ENCODE data around the gene PUS7L.

Gene PUS7L

DNA sequence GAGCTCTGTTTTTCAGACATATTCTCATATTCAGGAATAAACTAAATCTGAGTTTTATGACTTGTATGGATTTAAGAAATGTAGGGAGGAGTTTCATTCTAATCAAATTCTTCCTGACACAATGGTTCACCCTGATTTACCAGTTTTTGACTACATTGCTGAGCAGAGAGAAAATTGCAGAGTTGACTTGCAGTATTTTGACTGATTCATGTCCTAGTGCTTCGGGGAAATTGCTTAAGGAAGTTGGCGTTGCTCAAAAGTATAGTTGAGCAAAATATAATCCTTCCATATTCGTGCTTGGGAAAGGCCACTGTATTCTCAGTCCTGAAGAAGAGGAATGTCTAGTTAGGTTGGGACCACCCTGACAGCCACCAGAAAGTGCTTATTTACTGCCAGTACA, 48.8 kb upstream of the PUS7L start:
- H3K27ac ChIP-seq (ENCODE audit: extremely low read depth, low read depth, low read length): no peak overlapping the region
- ChIA-PET POLR2A (interaction anchor here (2.7 kb wide), 1 partner anchor 27 kb away, joined by 19 read pairs; the partner anchor contains the start of gene TMEM117), CTCF (interaction anchor here (0.8 to 1.7 kb wide), 3 partner anchors 11 to 76 kb away, joined by 3 to 7 read pairs (median 4); no protein-coding TSS in a partner anchor)
- peaks cover 4% of the 10 kb centered on the region for H3K4me1 ChIP-seq (ENCODE audit: control insufficient read depth, insufficient read depth, low read length)
- TF ChIP-seq ZNF302 (tag by site-specific recombination; IDR thresholded peaks at IDR 0.05; ENCODE audit: low read depth) (no peak), ZNF366 (tag by site-specific recombination; conservative IDR thresholded peaks at IDR 0.05) (no peak), ZSCAN23 (tag by site-specific recombination; IDR thresholded peaks at IDR 0.05) (no peak), ZNF596 (tag by site-specific recombination; IDR thresholded peaks at IDR 0.05) (no peak), KLF16 (tag by site-specific recombination; IDR thresholded peaks at IDR 0.05) (no peak), ZBTB8A (tag by site-specific recombination; IDR thresholded peaks at IDR 0.05) (no peak), ZNF114 (tag by site-specific recombination; IDR thresholded peaks at IDR 0.05) (no peak), ZNF529 (tag by site-specific recombination; IDR thresholded peaks at IDR 0.05; ENCODE audit: insufficient replicate concordance) (no peak), ZNF843 (tag by site-specific recombination; IDR thresholded peaks at IDR 0.05) (no peak), ZBTB7A (tag by site-specific recombination; IDR thresholded peaks at IDR 0.05; ENCODE audit: low read depth) (no peak)
- TF ChIP-seq, protein P1, sequence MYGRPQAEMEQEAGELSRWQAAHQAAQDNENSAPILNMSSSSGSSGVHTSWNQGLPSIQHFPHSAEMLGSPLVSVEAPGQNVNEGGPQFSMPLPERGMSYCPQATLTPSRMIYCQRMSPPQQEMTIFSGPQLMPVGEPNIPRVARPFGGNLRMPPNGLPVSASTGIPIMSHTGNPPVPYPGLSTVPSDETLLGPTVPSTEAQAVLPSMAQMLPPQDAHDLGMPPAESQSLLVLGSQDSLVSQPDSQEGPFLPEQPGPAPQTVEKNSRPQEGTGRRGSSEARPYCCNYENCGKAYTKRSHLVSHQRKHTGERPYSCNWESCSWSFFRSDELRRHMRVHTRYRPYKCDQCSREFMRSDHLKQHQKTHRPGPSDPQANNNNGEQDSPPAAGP (tag by site-specific recombination; IDR thresholded peaks at IDR 0.05): no peak
- TF ChIP-seq, protein P2, sequence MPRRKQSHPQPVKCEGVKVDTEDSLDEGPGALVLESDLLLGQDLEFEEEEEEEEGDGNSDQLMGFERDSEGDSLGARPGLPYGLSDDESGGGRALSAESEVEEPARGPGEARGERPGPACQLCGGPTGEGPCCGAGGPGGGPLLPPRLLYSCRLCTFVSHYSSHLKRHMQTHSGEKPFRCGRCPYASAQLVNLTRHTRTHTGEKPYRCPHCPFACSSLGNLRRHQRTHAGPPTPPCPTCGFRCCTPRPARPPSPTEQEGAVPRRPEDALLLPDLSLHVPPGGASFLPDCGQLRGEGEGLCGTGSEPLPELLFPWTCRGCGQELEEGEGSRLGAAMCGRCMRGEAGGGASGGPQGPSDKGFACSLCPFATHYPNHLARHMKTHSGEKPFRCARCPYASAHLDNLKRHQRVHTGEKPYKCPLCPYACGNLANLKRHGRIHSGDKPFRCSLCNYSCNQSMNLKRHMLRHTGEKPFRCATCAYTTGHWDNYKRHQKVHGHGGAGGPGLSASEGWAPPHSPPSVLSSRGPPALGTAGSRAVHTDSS (tag by site-specific recombination; IDR thresholded peaks at IDR 0.05): no peak
- H3K36me3 ChIP-seq (ENCODE audit: control insufficient read depth in 2 of 2, insufficient read depth in 1 of 2, low read length in 2 of 2): peaks cover 6 to 14% of the 10 kb centered on the region in 2 experiments; a peak in 2 of 3 replicates
- H3K4me3 ChIP-seq (ENCODE audit: low read depth, low read length): no peak overlapping the region
- no peaks in the 10 kb centered on the region for H3K9me3 ChIP-seq (ENCODE audit: control insufficient read depth, insufficient read depth, low read depth, low read length)

DNA sequence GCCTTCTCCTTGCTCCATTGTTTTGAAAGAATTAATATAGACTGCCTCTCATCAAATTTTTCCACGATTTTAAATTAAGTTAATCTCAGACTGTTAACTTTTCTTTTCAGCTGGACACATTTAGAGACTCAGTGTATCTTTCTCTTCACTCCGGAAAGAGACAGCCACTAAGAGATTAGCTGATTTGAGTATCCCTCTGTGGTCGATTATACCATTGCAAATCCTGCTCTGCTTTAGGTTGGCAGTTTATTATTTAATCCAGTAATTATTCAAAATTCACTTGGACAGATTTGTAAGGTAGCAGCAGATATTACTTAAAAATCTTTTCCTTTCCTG, 48.1 kb upstream of the PUS7L start:
- peak overlapping the region; percentile 93 for H3K4me3 ChIP-seq (ENCODE audit: low read depth, low read length)
- peaks cover 4% of the 10 kb centered on the region for H3K4me1 ChIP-seq (ENCODE audit: control insufficient read depth, insufficient read depth, low read length)
- peaks cover 11 to 20% of the 10 kb centered on the region in 2 experiments for H3K36me3 ChIP-seq (ENCODE audit: control insufficient read depth in 2 of 2, insufficient read depth in 1 of 2, low read length in 2 of 2)
- ChIA-PET POLR2A (interaction anchor here (0.6 to 2.7 kb wide), 6 partner anchors 11 to 77 kb away, joined by 3 to 19 read pairs (median 4); partner anchors contain the start of gene TMEM117), CTCF (interaction anchor here (0.8 kb wide), 1 partner anchor 30 kb away, joined by 4 read pairs; no protein-coding TSS in a partner anchor)
- no peaks in the 10 kb centered on the region for H3K9me3 ChIP-seq (ENCODE audit: control insufficient read depth, insufficient read depth, low read depth, low read length)
- H3K27ac ChIP-seq (ENCODE audit: extremely low read depth, low read depth, low read length): peak overlapping the region; percentile 89
- TF ChIP-seq ZNF660 (tag by site-specific recombination; IDR thresholded peaks at IDR 0.05) (no peak), ZNF600 (tag by site-specific recombination; IDR thresholded peaks at IDR 0.05) (no peak), GFI1B (tag by site-specific recombination; IDR thresholded peaks at IDR 0.05) (no peak), OVOL3 (tag by site-specific recombination; IDR thresholded peaks at IDR 0.05) (no peak), ZNF335 (tag by site-specific recombination; conservative IDR thresholded peaks at IDR 0.05) (peak; percentile 29), ZNF585B (tag by site-specific recombination; IDR thresholded peaks at IDR 0.05) (no peak), ZNF146 (tag by site-specific recombination; IDR thresholded peaks at IDR 0.05) (no peak), ZNF654 (tag by site-specific recombination; IDR thresholded peaks at IDR 0.05; ENCODE audit: low read depth) (no peak), ZNF571 (tag by site-specific recombination; IDR thresholded peaks at IDR 0.05) (no peak), ZNF776 (tag by site-specific recombination; IDR thresholded peaks at IDR 0.05; ENCODE audit: borderline replicate concordance) (no peak), MEIS1 (CRISPR knock-in tag; IDR thresholded peaks at IDR 0.05; ENCODE audit: borderline replicate concordance) (no peak), ZNF311 (tag by site-specific recombination; IDR thresholded peaks at IDR 0.05; ENCODE audit: borderline replicate concordance) (no peak), ZBTB17 (tag by site-specific recombination; IDR thresholded peaks at IDR 0.05) (peak; percentile 91), ZFP41 (tag by site-specific recombination; IDR thresholded peaks at IDR 0.05; ENCODE audit: borderline replicate concordance) (no peak), ZNF214 (tag by site-specific recombination; IDR thresholded peaks at IDR 0.05; ENCODE audit: borderline replicate concordance) (no peak), ZNF626 (tag by site-specific recombination; IDR thresholded peaks at IDR 0.05) (no peak), ZNF114 (tag by site-specific recombination; IDR thresholded peaks at IDR 0.05) (no peak)
- TF ChIP-seq, protein P3, sequence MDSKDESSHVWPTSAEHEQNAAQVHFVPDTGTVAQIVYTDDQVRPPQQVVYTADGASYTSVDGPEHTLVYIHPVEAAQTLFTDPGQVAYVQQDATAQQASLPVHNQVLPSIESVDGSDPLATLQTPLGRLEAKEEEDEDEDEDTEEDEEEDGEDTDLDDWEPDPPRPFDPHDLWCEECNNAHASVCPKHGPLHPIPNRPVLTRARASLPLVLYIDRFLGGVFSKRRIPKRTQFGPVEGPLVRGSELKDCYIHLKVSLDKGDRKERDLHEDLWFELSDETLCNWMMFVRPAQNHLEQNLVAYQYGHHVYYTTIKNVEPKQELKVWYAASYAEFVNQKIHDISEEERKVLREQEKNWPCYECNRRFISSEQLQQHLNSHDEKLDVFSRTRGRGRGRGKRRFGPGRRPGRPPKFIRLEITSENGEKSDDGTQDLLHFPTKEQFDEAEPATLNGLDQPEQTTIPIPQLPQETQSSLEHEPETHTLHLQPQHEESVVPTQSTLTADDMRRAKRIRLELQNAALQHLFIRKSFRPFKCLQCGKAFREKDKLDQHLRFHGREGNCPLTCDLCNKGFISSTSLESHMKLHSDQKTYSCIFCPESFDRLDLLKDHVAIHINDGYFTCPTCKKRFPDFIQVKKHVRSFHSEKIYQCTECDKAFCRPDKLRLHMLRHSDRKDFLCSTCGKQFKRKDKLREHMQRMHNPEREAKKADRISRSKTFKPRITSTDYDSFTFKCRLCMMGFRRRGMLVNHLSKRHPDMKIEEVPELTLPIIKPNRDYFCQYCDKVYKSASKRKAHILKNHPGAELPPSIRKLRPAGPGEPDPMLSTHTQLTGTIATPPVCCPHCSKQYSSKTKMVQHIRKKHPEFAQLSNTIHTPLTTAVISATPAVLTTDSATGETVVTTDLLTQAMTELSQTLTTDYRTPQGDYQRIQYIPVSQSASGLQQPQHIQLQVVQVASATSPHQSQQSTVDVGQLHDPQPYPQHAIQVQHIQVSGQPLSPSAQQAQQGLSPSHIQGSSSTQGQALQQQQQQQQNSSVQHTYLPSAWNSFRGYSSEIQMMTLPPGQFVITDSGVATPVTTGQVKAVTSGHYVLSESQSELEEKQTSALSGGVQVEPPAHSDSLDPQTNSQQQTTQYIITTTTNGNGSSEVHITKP (tag by site-specific recombination; IDR thresholded peaks at IDR 0.05): peak; percentile 88
- TF ChIP-seq, protein P4, sequence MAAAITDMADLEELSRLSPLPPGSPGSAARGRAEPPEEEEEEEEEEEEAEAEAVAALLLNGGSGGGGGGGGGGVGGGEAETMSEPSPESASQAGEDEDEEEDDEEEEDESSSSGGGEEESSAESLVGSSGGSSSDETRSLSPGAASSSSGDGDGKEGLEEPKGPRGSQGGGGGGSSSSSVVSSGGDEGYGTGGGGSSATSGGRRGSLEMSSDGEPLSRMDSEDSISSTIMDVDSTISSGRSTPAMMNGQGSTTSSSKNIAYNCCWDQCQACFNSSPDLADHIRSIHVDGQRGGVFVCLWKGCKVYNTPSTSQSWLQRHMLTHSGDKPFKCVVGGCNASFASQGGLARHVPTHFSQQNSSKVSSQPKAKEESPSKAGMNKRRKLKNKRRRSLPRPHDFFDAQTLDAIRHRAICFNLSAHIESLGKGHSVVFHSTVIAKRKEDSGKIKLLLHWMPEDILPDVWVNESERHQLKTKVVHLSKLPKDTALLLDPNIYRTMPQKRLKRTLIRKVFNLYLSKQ (tag by site-specific recombination; IDR thresholded peaks at IDR 0.05; ENCODE audit: borderline replicate concordance): no peak
